HG03558 (cell line): ENCODE measurements around the gene MRPS35.
"Not testable (repeated sequence)": the region's sequence is repeated elsewhere in the genome, so short reads cannot be mapped to it uniquely, and the experiment has no call there.

Experiments
- ATAC-seq: cut with Tn5 transposase; IDR thresholded peaks from one replicate; pipeline ENCODE4 v1.9.1; 2021; ENCODE audit warnings: moderate number of reproducible peaks; ENCODE audit not compliant: unreplicated experiment; ENCODE audit errors: extremely low read depth

MRPS35 gene

GRCh38 chr12:27707216-27707615 is 3.4 kb upstream of the MRPS35 start:
- ATAC-seq, result no peak

GRCh38 chr12:27709212-27709931 is 1.3 kb upstream of the MRPS35 start:
- ATAC-seq, result no peak

- peak; percentile 24 for ATAC-seq
These were observed 570 bp upstream of the MRPS35 start for GRCh38 chr12:27709932-27710591.

GRCh38 chr12:27711317-27711682 is 668 bp downstream of the MRPS35 start:
- no peak for ATAC-seq

- no peak for ATAC-seq
These were observed 1.3 kb downstream of the MRPS35 start for GRCh38 chr12:27711967-27712366.

GRCh38 chr12:27723212-27723611 is 12.6 kb downstream of the MRPS35 start:
- ATAC-seq, result no peak

GRCh38 chr12:27730097-27730588 is 19.5 kb downstream of the MRPS35 start:
- ATAC-seq, result no peak

- ATAC-seq, result no peak
These were observed 21.6 kb downstream of the MRPS35 start for GRCh38 chr12:27732281-27732680.

GRCh38 chr12:27733052-27733656 is 22.5 kb downstream of the MRPS35 start:
- no peak for ATAC-seq

- no peak for ATAC-seq
These were observed 23.2 kb downstream of the MRPS35 start for GRCh38 chr12:27733791-27734190.

- not testable (repeated sequence) for ATAC-seq
These were observed 23.7 kb downstream of the MRPS35 start for GRCh38 chr12:27734321-27734720.

GRCh38 chr12:27743601-27744000 is 33.0 kb downstream of the MRPS35 start:
- ATAC-seq, result no peak

- ATAC-seq, result not testable (repeated sequence)
These were observed 35.1 kb downstream of the MRPS35 start for GRCh38 chr12:27745734-27746133.

GRCh38 chr12:27747111-27747820 is 36.6 kb downstream of the MRPS35 start:
- ATAC-seq, result no peak

GRCh38 chr12:27751386-27752047 is 40.9 kb downstream of the MRPS35 start:
- no peak for ATAC-seq

- no peak for ATAC-seq
These were observed 44.2 kb downstream of the MRPS35 start for GRCh38 chr12:27754795-27755194.

GRCh38 chr12:27756670-27757195 is 46.1 kb downstream of the MRPS35 start:
- no peak for ATAC-seq

GRCh38 chr12:27762757-27763156 is 52.1 kb downstream of the MRPS35 start:
- no peak for ATAC-seq

- no peak for ATAC-seq
These were observed 56.0 kb downstream of the MRPS35 start for GRCh38 chr12:27766587-27766986.

- no peak for ATAC-seq
These were observed 58.6 kb downstream of the MRPS35 start for GRCh38 chr12:27769142-27769673.
